Type B pancreatic cell (in vitro differentiated cells): ENCODE results near the gene CBX6. TPM values are rescaled to one million over a fixed set of nuclear protein-coding genes. Genes with fewer than 3 reads are reported as not detected.

Experiments
- DNase-seq: peaks from one replicate; pipeline ENCODE4 v3.0.0; 2021; ENCODE audit warnings: mixed read lengths; ENCODE audit not compliant: unreplicated experiment; ENCODE audit errors: extremely low spot score
- H3K27ac Mint-ChIP-seq: 2 replicates; pipeline ENCODE4 v1.8.0; 2021; ENCODE audit warnings: mild to moderate bottlenecking, mixed read lengths
- H3K27me3 Mint-ChIP-seq: 2 replicates; pipeline ENCODE4 v1.8.0; 2021; ENCODE audit warnings: mixed read lengths
- H3K36me3 Mint-ChIP-seq: 2 replicates; pipeline ENCODE4 v1.8.0; 2021; ENCODE audit warnings: mixed read lengths
- H3K4me1 Mint-ChIP-seq: one replicate; pipeline ENCODE4 v1.8.0; 2021; ENCODE audit warnings: mixed read lengths; ENCODE audit not compliant: unreplicated experiment
- H3K4me3 Mint-ChIP-seq: 2 replicates; pipeline ENCODE4 v1.8.0; 2021; ENCODE audit warnings: mild to moderate bottlenecking, mixed read lengths
- H3K9me3 Mint-ChIP-seq: 2 replicates; pipeline ENCODE4 v1.8.0; 2021; ENCODE audit warnings: mixed read lengths
- total RNA-seq: library from RNA; stranded (reverse); gene quantifications from 2 replicates; pipeline ENCODE4 v1.2.1, GENCODE V29; 2021; ENCODE audit warnings: low replicate concordance
- TF ChIP-seq, protein P1 (sequence below): fragments of 200-600 bp; sonication (generic); conservative IDR thresholded peaks from 2 replicates; pipeline ENCODE4 v1.5.0; 2021; ENCODE audit warnings: antibody characterized with exemption, mild to moderate bottlenecking

Gene CBX6
- total RNA-seq, 1 donor from 2014 or later = 93.5 TPM

DNA sequence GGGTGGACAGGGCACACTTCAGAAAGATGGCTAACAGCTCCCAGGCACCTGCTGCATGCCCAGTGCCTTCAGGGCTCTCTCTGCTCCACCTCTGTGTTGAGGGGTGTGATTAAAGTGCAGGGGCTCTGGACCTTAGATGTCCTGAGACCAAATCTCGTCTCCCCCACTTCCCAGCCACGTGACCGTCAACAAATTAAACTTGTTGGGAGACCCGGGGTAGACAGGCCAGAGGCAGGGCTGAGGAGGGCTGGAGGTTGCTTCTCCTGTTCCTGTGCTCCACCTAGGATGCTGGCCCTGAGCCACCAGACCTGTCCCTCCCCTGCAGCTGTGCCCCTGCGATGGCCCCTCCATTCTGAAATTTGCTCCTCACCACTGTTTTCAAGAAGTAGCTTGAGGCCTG lies 45.2 kb downstream of the CBX6 start:
- no peak for DNase-seq
- Mint-ChIP-seq H3K36me3 (no peaks in the 10 kb centered on the region), H3K4me3 (no peak overlapping the region), H3K9me3 (no peaks in the 10 kb centered on the region), H3K27ac (no peak overlapping the region), H3K4me1 (no peaks in the 10 kb centered on the region), H3K27me3 (peaks cover 4% of the 10 kb centered on the region)
- TF ChIP-seq, protein P1, sequence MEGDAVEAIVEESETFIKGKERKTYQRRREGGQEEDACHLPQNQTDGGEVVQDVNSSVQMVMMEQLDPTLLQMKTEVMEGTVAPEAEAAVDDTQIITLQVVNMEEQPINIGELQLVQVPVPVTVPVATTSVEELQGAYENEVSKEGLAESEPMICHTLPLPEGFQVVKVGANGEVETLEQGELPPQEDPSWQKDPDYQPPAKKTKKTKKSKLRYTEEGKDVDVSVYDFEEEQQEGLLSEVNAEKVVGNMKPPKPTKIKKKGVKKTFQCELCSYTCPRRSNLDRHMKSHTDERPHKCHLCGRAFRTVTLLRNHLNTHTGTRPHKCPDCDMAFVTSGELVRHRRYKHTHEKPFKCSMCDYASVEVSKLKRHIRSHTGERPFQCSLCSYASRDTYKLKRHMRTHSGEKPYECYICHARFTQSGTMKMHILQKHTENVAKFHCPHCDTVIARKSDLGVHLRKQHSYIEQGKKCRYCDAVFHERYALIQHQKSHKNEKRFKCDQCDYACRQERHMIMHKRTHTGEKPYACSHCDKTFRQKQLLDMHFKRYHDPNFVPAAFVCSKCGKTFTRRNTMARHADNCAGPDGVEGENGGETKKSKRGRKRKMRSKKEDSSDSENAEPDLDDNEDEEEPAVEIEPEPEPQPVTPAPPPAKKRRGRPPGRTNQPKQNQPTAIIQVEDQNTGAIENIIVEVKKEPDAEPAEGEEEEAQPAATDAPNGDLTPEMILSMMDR = no peak

DNA sequence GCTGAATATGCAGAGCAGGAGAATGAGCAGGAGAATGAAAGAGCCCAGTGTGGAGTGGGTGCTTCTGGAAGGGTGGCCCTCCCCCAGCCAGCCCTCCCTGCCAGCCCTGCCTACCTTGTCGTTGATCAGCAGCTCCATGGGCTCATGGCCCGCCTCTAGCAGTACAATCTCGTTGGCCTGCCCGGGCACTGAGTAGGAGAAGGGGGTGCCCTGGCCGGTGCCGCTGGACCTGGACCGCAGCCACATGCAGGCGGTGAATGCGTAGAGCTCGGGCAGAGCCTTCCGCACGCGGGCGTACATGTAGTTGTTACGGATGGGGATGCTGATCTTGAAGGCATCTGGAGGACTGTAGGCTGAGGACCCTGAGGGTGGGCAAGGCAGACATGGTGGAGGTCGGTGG lies 45.6 kb downstream of the CBX6 start:
- no peak for DNase-seq
- Mint-ChIP-seq H3K27me3 (peaks cover 4% of the 10 kb centered on the region), H3K4me1 (no peaks in the 10 kb centered on the region), H3K27ac (no peak overlapping the region), H3K9me3 (no peaks in the 10 kb centered on the region), H3K4me3 (no peak overlapping the region), H3K36me3 (no peaks in the 10 kb centered on the region)
- TF ChIP-seq, protein P1 = no peak

DNA sequence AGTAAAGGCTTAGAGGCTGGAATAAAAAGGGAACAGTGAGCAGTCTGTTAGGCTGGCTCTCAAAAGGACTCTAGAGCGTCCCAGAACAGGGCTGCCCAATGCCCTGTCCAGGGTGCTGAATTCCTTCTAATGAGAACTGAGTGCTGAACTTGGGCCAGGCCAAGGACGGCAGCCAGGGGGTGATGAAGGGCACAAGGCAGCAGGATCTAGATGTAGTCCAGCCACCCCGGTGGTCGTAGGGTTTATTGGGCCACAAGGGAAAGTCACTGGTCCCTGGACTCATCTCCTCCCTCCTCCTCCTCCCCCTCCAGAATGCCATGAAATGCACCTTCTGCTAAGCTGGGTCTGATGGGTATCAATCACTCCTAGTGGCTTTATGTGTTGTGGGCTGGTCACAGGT lies 47.4 kb downstream of the CBX6 start:
- no peaks in the 10 kb centered on the region for H3K9me3 Mint-ChIP-seq
- no peak overlapping the region for H3K27ac Mint-ChIP-seq
- no peaks in the 10 kb centered on the region for H3K36me3 Mint-ChIP-seq
- H3K4me3 Mint-ChIP-seq = no peak overlapping the region
- no peak for DNase-seq
- TF ChIP-seq, protein P1 = peak; percentile 73
- H3K4me1 Mint-ChIP-seq = no peaks in the 10 kb centered on the region
- peaks cover 6% of the 10 kb centered on the region for H3K27me3 Mint-ChIP-seq

DNA sequence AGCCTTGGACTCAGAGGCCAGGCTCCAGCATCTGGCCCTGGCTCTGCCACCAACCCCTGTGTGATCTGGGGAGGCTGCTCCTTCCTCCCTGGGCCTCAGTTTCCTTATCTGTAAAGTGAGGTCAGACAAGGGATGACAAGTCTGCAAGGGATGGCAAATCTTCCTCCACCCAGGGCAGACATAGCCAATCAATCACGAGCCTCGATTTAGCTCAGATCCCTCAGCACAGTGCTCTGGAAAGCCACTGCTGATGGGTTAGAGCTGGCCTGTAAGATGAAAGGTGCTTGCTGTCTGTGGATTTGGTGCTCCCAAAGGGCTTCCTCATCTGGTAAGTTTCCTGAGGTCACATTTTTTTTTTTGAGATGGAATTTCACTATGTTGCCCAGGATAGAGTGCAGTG lies 48.4 kb downstream of the CBX6 start:
- no peak overlapping the region for H3K4me3 Mint-ChIP-seq
- no peaks in the 10 kb centered on the region for H3K9me3 Mint-ChIP-seq
- H3K4me1 Mint-ChIP-seq = no peaks in the 10 kb centered on the region
- H3K27ac Mint-ChIP-seq = no peak overlapping the region
- TF ChIP-seq, protein P1 = no peak
- DNase-seq = no peak
- H3K36me3 Mint-ChIP-seq = no peaks in the 10 kb centered on the region
- peaks cover 11% of the 10 kb centered on the region for H3K27me3 Mint-ChIP-seq

DNA sequence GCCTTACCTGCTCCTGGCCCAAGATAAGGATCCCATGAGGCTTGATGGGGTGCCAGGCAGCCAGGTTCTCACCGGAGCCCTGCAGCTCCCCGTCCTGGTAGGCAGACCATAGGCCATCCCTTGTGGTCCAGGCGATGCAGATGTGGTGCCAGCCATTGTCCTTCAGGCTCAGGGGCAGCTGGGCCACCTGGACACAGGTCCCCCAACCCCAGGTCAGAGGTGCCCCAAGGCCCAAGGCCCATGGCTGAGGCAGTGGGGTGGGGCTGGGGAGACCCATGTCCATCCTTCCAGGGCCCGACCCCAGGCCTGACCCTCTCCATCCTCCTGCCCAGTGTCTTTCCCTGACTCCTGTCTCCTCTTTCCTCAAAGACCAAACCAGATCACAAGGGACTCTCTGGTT lies 48.9 kb downstream of the CBX6 start:
- H3K9me3 Mint-ChIP-seq = no peaks in the 10 kb centered on the region
- peaks cover 14% of the 10 kb centered on the region for H3K27me3 Mint-ChIP-seq
- no peaks in the 10 kb centered on the region for H3K4me1 Mint-ChIP-seq
- no peaks in the 10 kb centered on the region for H3K36me3 Mint-ChIP-seq
- H3K27ac Mint-ChIP-seq = no peak overlapping the region
- no peak for DNase-seq
- TF ChIP-seq, protein P1 = no peak
- no peak overlapping the region for H3K4me3 Mint-ChIP-seq

DNA sequence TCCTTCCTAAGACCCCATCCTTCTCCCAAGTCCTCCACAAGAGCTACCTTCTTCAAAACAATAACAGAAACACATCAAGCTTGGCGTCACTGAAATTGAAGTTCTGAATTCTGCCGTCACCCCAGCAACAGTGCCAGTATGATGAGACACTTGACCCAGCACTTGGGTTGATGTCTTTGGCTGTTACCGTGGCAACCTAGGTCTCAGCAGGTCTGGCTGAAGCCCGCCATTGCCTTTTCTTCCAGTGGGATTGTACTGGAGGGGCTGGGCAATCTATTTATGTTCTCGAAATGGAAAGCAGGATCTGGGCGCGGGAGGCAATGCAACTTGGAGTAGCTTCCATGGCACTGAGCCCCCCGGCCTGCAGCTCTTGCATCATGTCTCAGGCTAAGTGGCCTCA lies 52.0 kb downstream of the CBX6 start:
- no peak for DNase-seq
- Mint-ChIP-seq H3K36me3 (no peaks in the 10 kb centered on the region), H3K9me3 (no peaks in the 10 kb centered on the region), H3K4me1 (no peaks in the 10 kb centered on the region), H3K27ac (no peak overlapping the region), H3K27me3 (peaks cover 31% of the 10 kb centered on the region), H3K4me3 (no peak overlapping the region)
- TF ChIP-seq, protein P1 = no peak
